Dedifferentiated amniotic fluid mesenchymal stem cell (primary cell): ENCODE measurements around the gene ZNF791.
"Not testable (repeated sequence)": the region's sequence is repeated elsewhere in the genome, so short reads cannot be mapped to it uniquely, and the experiment has no call there.

Experiments used
- DNase-seq: peaks from one replicate; pipeline ENCODE4 v3.0.0-alpha.2; 2016; ENCODE audit errors: extremely low spot score

ZNF791 gene

GRCh38 chr19:12610540-12611360 lies at the start of gene ZNF791, which contains the start of gene ZNF490:
TSS of gene ZNF791 (plus strand) at chr19:12610920. CDS start at chr19:12611080, 160 bp downstream.
TSS of gene ZNF490 (minus strand) at chr19:12610813. CDS start at chr19:12610680, 133 bp downstream.
- peak; percentile 99 for DNase-seq

- peak; percentile 91 for DNase-seq
These were observed 46.6 kb upstream of the ZNF791 start for GRCh38 chr19:12564016-12564664.

DNA sequence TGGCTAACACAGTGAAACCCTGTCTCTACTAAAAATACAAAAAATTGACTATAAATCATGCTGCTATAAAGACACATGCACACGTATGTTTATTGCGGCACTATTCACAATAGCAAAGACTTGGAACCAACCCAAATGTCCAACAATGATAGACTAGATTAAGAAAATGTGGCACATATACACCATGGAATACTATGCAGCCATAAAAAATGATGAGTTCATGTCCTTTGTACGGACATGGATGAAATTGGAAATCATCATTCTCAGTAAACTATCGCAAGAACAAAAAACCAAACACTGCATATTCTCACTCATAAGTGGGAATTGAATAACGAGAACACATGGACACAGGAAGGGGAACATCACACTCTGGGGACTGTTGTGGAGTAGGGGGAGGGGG lies 44.3 kb upstream of the ZNF791 start:
- not testable (repeated sequence) for DNase-seq

- DNase-seq: no peak
These were observed 42.8 kb upstream of the ZNF791 start for GRCh38 chr19:12567951-12568350.

DNA sequence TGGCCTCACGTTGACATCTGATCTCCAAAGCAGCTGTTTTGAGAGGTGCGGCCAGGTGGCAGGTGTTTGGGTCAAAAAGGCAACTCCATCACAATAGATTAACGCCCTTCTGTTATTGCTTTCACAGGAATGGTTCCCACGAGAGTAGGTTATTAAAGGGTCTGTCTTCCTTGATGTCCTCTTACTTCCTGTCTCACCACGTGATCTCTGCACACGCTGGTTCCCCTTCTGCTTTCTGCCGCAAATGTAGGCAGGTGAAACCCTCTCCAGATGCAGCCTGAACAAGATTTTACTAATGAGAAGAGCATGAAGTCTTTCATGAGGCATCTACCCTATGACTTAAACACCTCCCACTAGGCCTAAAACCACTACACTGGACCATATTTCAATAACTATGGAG lies 36.7 kb upstream of the ZNF791 start:
- DNase-seq: no peak

DNA sequence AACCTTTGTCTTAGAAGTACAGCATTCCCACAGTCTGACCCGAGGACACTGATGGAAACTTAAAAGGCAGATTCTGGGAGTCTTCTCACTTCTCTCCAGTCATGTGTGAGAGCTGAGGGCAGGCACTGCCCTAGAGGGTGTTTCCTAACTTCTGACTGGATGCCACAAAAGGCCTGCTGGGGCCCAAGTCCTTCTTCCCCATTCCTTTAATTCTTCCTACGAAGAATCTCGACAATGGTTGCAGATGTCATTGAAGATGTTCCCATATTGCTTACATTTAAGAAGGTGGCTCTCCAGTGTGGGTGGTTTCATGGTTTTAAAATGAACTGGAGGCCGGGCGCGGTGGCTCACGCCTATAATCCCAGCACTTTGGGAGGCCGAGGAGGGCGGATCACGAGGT lies 32.1 kb upstream of the ZNF791 start:
- no peak for DNase-seq

DNA sequence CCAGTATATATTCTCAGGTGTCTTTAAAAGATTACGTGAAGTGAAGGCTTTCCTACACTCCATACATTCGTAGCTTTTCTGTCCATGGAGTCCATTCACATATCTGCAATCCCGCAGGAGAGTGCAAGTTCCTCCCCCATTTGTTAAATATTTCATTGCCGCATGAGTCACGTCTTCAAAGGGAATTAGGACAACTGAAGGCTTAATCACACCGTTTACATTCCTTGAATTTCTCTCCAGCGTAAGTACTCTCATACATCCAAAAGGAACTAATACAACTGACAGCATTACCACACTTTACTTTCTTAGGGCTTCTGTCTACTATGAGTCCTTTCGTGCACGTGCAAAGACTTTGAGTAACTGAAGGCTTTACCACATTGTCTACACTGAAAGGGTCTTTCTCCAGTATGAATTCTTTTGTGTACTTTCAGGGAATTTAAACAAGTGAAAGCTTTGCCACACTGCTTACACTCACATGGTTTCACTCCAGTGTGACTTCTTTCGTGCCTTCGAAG lies 30.5 kb upstream of the ZNF791 start:
- DNase-seq: no peak

GRCh38 chr19:12581100-12581499 lies 29.6 kb upstream of the ZNF791 start:
- DNase-seq: no peak

DNA sequence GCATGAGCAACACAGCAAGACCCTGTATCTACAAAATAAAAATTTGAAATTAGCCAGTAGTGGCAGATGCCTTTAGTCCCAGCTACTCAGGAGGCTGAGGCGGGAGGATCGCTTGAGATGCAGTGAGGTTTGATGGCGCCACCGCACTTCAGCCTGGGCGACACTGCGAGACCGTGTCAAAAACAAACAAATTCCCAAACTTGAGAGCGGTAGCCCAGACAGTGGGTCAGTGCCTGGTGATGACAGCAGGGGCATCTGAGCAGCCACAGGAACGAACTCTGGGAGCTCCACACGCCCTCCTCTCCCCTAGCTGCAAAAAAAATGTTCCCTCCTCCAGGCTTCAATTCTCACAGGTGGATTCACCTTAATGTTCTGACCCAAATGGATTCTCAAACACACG lies 14.2 kb upstream of the ZNF791 start:
- DNase-seq: no peak

- DNase-seq: no peak
These were observed 13.7 kb upstream of the ZNF791 start for GRCh38 chr19:12596927-12597548.

- no peak for DNase-seq
These were observed 13.1 kb upstream of the ZNF791 start for GRCh38 chr19:12597594-12597993.

DNA sequence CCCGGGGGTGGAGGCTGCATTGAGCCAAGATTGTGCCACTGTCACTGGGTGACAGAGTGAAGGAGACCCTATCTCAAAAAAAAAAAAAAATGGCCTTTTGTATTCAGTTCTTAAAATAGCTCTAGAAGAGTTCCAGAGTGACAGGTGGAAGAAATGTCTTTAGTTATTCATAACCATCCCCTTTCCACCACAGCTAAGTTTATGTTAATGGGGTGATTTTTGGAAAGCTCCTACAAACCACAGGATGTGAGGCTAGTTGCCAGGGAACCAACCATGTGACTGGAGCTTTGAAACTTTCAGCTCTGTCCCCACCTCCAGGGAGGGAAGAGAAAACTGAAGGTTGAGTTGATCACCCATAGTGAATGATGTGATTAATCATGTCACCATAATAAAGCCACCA lies 7.0 kb upstream of the ZNF791 start:
- DNase-seq: no peak

GRCh38 chr19:12606796-12607195 lies 3.9 kb upstream of the ZNF791 start:
- no peak for DNase-seq

- no peak for DNase-seq
These were observed 3.1 kb upstream of the ZNF791 start for GRCh38 chr19:12607631-12608030.

DNA sequence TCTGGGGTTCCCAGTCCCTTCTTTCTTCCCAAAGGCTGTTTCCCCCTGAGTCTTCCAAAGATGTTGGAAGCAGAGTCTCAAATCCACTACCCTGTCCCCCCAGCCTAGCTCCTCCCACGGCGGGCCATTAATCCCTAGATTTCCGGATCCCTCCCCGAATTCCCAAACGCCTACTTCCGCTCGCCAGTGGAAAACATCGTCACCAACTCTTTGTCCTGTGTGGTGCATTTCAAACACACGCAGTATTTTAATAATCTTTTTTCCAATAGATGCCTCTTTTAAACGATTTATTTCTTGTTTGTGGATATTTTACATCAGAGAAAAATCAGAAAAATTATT lies 610 bp downstream of the ZNF791 start:
- DNase-seq: peak; percentile 83

DNA sequence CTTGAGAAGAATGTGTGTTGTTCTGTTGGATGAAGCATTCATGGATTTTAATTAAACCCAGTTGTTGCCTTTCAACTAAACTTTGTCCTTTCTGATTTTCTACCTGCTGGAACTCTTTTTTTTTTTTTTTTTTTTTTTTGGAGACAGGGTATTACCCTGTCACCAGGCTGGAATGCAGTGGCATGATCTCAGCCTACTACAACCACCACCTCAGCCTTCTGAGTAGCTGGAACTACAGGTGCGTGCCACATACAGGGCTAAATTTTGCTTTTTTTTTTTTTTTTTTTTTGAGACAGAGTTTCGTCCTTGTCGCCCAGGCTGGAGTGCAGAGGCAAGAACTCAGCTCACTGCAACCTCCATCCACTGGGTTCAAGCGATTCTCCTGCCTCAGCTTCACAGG lies 6.9 kb downstream of the ZNF791 start:
- DNase-seq: no peak

DNA sequence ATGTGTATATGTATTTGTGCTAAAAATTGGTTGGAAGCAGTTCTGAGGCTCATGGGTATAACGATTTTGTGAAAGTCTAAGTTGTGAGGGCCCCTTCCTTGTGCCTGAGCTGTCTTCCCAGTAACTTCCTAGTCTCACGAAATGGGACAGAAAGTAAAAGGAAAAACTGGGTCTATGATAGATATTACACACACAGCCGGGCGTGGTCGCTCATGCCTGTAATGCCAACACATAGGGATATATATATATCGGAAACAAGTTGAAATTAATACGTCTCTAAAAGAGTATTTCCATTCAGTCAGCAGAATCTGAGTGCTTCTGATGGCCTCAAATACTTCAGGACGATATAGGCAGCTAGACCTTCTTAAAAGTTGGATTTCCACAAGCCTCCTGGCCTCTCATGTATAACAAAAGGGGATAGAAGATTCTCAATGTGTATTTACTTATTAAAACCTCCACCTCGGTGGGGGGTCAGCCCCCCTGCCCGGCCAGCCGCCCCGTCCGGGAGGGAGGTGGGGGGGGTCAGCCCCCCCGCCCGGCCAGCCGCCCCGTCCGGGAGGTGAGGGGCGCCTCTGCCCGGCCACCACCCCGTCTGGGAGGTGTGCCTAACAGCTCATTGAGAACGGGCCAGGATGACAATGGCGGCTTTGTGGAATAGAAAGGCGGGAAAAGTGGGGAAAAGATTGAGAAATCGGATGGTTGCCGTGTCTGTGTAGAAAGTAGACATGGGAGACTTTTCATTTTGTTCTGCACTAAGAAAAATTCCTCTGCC lies 10.7 kb downstream of the ZNF791 start:
- DNase-seq: not testable (repeated sequence)

- no peak for DNase-seq
These were observed 12.8 kb downstream of the ZNF791 start for GRCh38 chr19:12623361-12624031.

DNA sequence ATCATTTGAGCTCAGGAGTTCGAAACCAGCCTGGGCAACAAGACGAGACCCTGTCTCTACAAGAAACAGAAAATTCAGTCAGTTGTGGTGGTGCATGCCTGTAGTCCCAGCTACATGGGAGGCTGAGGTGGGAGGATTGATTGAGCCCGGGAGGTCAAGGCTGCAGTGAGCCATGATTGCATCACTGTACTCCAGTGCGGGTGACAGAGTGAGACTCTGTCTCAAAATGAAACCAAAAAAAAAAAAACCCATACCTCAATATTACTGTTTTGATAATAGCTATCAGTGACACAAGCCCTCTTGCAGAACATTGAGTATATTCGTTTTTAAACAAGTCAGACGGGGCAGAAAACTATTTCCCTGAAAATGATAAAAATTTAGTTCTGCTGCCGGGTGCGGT lies 16.2 kb downstream of the ZNF791 start:
- no peak for DNase-seq

DNA sequence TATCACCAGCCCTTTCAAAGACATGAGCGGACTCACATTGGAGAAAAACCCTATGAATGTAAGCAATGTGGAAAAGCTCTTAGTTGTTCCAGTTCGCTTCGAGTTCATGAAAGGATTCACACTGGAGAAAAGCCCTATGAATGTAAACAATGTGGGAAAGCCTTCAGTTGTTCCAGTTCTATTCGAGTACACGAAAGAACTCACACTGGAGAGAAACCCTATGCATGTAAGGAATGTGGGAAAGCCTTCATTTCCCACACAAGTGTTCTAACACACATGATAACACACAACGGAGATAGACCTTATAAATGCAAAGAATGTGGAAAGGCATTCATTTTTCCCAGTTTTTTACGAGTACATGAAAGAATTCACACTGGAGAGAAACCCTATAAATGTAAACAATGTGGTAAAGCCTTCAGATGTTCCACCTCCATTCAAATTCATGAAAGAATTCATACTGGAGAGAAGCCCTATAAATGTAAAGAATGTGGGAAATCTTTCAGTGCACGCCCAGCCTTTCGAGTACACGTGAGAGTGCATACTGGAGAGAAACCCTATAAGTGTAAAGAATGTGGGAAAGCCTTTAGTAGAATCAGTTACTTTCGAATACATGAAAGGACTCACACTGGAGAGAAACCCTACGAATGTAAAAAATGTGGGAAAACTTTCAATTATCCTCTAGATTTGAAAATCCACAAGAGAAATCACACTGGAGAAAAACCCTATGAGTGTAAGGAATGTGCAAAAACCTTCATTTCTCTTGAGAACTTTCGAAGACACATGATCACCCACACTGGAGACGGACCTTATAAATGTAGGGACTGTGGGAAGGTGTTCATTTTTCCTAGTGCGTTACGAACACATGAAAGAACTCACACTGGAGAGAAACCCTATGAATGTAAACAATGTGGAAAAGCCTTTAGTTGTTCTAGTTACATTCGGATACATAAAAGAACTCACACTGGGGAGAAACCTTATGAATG lies 17.6 kb downstream of the ZNF791 start:
- no peak for DNase-seq
